GM19035 (cell line): ENCODE results near the gene NCF4.

Experiments
- ATAC-seq: cut with Tn5 transposase; IDR thresholded peaks from one replicate; pipeline ENCODE4 v1.9.1; 2021; ENCODE audit not compliant: unreplicated experiment

NCF4 gene

DNA sequence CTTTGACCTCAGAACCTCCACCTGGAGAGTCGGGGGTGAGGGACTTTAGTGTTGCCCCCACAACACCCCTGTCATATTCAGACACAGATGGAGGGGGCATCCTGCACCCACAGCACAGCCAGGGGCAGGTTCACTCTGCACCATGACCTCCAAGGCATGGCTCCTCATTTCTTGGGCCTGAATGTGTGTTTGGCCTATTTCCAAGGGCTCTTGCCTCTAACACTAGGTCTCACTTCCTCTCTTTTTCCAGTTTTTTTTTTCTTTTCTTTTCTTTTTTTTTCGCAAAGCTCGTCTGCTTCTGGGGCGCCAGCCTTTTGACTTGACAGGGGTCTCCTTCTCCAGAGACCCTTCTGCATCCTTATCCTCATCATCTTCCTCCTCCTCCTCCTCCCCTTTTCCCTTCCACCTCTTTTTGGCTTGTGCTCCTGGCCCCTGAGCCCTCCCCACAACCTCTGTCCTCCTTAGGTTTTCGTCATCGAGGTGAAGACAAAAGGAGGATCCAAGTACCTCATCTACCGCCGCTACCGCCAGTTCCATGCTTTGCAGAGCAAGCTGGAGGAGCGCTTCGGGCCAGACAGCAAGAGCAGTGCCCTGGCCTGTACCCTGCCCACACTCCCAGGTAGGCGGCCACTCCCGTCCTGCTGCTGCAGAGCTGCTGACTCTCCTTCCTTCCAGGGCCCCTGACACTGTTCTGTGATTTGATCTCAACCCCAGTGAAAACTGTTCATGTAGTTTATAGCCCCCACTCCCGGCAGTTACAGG, 3.8 kb downstream of the NCF4 start:
- ATAC-seq = no peak

DNA sequence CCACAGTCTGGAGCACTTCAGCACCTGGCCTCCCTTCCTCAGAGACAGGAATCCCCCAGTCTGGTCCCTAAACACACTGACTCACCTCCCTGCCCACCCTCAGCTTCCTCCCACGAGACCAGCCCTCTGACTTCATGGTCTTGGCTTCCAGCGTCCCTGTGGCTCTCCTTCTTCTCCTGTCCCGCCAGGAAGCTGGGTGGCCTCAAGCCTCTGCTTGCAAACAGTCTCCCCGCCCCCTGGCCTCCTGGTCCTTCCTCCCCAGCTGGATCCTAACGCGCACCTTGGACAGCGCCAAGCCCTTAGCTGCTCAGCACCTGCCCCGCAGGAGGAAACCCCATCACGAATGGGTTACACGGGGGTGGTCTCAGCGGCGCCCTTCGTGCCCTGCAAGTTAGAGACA, 4.5 kb downstream of the NCF4 start:
- ATAC-seq = no peak

DNA sequence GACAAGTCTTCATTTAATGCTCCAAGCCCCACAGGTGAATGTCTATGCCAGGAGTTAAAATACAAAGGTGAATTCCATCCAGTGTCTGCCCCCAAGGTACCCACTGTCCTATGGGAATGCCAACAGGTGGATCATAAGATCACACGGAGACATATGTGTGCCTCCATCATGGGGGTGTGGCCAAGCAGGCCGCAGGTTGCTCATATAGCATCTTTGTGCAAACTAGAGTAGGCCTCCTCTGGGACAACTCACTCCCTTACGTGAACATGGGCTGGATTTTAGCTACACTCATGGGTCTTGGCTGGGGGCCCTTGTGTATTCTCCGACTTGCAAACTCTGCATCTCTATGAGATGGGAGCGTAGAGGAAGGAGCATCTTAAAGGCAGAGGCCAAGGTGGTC, 6.9 kb downstream of the NCF4 start:
- ATAC-seq = no peak

DNA sequence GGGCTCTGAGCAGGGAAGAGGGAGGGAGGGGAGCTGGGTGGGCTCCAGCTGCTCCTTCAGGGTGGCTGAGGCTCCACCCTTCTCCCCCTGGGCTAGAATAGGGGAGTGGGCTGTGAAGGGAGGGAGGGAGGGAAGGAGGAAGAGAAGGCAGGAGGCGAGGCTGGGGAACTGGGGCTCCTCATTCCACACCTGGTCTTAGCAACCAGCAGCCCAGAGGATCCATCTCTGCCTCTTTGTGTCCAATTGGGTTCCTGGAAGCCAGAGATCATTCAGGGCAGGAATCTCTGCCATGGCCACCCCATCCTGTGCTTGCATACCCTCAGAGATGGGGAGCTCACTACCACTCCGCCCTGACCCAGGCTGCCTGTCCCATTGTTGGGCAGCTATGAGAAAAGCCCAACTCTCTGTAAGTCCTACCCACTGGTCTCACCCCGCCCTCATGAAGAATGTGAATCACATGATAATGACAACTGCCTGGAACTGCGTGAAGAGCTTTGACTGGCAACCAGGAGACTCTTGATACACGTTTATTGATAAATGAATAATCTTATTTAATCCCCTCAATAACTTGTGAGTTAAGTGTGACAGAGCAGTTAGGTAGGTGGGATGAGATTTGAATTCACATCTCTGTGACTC, 7.9 kb downstream of the NCF4 start:
- no peak for ATAC-seq

DNA sequence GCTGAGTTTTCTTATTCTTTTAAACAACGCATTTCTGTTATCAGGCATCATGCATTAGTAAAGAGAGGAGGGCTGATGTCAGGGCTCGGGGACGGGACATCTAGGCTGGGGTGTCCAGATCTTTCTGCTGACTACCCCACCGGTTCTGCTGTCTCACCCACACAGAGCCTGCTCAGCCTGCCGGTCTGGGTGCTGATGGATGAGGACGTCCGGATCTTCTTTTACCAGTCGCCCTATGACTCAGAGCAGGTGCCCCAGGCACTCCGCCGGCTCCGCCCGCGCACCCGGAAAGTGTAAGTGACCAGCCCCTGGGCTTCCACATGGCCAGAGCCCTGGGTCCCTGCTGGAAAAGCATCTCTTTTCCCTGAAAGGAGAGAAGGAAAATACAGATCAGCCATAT, 9.4 kb downstream of the NCF4 start:
- ATAC-seq = no peak

DNA sequence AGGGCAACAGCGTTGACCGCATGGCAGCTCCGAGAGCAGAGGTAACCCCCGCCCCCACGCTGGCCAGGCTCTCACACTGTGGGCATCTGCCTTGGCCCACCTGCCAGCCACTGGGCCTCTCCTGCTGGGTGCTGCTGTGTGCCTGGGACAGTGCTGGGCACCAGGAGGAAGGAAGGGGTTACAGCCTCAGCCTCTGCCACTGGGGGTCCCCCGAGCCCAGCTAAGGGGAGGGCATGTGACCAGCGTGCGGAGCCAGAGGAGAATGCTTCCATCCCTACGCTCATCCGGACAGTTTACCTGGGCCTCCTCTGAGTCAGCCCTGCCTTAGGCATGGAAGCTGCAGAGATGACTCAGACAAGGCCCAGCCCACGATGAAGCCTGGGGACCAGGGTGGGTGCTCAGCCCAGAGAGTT, 10.9 kb downstream of the NCF4 start:
- ATAC-seq = no peak

DNA sequence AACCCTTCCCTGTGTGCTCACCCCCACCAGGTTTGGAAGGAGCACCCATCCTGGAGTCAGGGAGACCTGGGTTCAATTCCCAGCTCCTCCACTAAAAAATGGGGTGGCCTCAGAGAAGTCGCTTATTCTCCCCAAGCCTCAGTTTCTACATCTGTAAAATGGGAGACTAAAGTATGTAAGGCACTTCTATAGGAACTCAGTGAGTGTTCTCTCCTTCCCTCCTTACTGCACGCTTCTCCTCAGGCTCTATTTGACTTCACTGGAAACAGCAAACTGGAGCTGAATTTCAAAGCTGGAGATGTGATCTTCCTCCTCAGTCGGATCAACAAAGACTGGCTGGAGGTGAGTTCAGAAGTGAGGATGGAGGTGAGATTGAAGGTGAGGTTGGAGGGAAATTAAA, 11.3 kb downstream of the NCF4 start:
- ATAC-seq = no peak

DNA sequence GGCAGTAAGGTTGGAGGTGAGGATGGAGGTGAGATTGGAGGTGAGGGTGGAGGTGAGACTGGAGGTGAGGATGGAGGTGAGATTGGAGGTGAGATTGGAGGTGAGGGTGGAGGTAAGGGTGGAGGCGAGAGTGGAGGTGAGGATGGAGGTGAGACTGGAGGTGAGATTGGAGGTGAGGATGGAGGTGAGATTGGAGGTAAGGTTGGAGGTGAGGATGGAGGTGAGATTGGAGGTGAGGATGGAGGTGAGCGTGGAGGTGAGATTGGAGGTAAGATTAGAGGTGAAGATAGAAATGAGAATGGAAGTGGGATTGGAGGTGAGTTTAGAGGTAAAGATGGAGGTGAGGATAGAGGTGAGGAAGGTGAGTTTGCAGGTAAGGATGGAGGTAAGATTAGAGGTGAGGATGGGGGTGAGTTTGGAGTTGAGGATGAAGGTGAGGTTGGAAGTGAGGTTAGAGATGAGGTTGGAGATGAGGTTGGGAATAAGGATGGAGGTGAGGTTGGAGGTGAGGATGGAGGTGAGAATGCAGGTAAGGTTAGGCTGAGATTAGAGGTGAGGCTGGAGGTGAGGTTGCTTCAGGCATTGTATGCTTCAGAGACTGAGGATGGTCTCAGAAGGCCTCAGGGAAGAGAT, 12.2 kb downstream of the NCF4 start:
- ATAC-seq = no peak

DNA sequence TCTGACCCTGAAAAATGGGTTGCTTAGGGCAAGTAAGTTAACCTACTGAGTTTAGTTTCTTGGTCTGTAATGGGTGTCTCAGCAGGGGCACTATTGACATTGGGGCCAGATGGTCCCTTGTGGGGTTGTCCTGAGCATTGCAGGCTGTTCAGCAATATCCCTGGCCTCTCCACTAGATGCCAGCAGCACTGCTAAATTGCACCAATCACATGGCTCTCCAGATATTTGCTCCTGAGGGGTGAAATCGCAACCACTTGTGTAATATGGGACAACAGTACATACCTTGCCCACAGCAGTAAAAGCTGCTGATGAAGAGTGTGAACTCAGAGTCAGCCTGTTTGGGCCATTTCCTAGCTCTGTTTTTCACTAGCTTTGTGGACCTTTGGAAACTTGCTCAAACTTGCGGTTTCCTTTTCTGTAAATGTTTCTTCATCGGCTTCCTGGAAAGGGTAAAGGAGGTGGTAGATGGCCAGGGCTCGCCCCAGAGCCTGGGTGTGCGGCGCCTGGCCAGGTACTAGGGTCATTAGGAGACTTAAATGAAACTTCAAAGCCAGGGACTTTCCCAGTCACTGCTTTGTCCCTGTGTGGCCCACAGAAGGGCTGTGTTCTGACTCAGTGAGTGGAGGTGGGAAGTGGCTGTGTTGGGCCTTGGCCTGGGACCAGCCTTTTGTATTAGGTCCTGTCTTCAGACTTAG, 13.0 kb downstream of the NCF4 start:
- peak; percentile 83 for ATAC-seq

DNA sequence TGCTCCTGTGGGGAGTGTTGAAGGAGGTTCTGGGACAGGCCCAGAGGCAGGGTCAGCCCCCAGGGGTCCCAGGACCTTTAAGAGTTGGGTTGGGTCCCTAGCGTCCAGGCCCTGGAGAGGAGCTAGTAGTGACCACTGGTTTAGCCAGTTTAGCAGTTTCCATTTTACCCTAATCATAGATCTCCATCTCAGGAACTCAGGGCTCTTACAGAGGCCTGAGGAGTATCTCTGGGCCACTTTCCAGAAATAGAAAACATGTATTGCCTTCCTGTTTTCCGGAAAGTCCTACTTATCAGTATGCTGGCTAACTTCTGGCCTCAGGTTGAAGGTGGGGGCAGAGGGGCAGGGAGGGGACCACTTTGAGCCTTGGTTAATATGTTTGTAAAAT, 13.5 kb downstream of the NCF4 start:
- ATAC-seq = no peak

DNA sequence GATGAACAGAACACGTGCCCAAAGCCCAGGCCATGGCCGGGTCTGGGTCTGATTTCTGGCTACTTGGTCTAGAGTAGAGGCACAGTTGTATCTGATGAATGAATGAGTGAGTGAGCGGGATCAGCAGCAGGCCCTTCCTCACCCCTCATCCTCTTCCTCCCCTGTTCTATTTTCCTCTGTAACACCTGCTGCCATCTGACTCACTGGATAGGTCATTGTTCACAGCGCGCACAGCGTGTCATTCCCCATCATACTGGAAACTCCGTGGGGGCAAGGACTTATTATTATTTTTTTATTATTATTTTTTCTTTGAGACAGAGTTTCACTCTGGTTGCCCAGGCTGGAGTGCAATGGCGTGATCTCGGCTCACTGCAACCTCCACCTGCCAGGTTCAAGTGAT, 13.9 kb downstream of the NCF4 start:
- no peak for ATAC-seq

DNA sequence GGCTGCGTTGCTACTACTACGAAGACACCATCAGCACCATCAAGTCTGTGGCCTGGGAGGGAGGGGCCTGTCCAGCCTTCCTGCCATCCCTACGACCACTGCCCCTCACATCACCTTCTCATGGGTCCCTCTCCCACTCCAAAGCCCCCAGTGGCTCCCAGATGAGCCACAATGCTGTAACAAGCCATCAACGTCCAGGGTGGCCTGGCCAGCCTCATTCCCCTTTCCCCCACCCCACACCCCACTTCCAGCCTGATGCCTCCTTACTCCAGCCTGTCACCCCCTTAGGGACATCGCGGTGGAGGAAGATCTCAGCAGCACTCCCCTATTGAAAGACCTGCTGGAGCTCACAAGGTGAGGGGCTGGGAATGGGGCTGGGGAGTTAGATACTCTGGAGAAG, 14.9 kb downstream of the NCF4 start:
- ATAC-seq = no peak

DNA sequence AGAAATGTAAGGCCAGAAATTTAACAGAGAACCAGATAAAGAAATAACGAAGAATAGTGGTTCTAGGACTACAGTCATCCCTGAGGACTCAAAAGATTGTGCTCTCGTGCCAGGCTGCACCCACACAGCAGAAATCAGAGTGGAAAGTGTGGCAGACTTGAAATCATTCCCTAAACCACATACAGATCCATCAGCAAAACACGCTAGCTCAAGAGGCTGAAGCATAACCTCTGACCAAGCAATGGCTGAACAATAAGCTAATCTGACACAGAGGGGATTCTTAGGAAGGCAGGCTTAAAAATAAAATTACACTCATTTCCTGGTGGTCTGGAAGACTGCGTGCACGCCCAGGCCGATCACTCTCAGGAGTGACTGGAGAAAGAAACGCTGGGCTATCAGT, 19.0 kb downstream of the NCF4 start:
- ATAC-seq = no peak

DNA sequence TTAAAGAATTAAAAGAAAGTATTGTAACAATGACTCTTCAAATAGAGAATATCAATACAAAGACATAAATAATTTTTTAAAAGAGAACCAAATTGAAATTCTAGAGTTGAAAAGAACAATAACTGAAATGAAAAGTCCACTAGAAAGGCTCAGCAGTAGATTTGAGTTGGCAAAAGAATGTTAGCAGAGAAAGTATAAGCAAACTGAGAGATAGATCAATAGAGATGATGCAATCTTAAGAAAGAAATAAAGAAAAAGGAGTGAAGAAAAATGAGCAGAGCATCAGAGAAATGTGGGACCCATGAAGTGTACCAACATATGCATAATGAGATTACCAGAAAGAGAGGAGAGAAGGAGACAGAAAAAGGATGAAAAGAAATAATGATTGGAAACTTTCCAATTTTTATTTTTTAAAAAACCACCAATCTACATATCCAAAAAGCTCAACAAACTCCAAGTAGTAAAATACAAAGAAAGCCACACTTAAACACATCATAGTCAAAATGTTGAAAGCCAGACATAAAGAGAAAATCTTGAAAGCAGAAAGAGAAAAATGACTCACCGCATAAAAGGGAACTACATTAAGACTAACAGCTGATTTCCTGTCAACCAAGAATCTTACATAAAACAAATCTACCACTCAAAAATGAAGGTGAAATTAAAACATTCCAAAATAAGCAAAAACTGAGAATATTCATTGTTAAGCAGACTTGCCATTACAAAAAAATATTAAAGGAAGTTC, 20.9 kb downstream of the NCF4 start:
- ATAC-seq = no peak

DNA sequence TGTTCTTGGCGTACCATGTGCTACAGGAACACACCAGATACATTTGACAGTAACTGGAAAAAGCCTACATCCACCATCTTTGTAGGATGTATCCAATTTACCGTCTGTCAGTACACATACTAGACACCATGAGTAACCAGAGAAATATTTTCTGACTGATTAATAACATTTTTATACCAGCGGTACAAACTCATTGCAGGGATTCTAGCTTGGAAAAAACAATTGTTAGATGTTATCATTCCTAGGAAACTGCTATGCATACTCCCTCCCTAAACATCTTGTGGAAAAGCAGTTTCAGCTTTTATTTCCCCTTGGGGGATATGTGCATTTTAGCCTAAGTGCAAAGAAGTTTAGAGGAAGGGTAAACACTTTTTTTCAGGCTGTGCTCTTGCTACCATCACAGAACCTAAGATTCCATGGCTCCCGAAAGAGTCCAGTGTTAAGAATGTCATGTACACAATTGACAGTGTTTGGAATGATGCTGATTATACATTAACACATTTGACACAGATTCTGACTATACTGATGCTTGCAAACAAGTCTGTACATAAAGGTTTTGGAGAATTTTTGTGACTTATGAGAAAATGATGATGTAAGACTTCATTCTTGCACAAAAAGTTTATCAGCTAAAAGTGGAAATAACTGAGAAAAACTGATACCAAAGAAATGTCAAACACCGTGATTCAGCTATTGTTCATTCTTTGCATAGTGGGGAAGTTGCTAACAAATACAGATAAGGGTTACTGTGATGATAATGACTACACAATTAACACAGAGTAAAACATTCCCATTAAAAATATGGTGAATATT, 23.7 kb downstream of the NCF4 start:
- ATAC-seq = no peak

DNA sequence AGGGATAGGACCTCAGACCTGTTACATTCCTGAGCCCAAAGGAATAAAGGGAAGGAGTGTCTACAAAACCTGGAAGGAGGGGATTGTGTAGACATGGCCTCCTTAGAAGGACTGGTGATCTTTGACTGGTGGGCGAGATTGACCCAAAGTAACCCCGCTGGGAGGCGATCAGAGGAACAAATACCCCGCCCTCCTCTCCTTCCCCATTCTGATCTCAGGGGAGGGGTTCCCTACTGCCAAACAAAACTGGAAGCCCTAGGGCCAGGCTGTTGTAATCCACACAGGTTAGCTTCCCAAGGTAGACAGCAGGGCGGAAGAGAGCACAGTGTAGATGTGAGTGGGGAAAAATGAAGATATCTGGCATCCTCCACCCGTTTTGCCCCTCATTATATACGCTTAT, 24.7 kb downstream of the NCF4 start:
- no peak for ATAC-seq

DNA sequence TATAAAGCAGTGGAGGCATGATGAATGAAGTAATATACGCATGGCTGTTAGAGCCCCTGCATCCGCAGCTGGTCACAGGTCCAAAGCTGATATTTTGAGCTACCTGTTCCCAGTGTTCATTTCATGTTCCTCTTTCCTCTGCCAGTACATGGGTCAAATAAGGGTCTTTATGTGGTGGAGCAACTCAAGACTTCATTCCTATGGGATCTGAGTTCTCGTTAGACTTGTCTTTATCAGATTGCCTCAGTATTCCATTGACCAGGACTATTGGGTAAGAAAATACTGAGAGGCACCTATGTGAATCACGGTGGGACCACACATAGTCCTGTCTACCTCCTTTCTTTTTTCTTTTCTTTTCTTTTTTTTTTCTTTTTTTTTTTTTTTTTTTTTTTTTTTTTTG, 25.2 kb downstream of the NCF4 start:
- no peak for ATAC-seq

DNA sequence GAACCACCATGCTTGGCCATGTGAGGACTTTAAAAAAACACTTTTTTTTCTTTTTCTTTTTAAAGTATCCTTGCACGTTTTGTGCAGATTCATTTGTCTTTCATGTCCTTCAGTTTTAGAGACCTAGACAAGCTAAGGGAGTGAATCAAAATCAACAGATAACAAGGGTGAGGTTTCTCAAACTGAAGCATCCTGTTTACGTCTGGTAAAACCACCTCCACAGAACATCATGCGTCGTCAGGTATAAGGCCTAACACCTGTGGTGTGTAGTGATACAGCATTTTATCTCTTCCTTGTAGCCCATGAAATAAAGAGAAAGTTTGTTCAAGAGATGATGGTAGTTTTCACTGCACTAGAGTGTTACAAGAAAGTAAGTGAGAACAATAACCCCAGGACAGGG, 26.4 kb downstream of the NCF4 start:
- no peak for ATAC-seq

DNA sequence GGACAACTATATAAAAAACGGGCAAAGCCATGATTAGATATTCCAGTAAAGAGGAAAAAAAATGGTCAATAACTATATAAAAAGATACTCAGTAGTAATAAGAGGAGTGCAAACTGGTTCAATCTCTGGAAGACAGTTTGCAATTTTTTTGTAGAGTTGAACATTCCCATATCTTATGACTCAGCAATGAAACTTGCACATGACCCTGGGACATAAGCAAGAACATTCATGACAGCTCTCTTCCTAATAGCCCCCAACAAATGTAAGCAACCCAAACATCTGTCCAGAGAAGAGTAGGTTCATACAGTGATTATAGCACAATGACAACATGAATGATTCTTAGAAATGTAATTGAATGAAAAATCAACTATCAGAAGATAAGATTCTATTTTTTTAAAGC, 30.8 kb downstream of the NCF4 start:
- no peak for ATAC-seq

DNA sequence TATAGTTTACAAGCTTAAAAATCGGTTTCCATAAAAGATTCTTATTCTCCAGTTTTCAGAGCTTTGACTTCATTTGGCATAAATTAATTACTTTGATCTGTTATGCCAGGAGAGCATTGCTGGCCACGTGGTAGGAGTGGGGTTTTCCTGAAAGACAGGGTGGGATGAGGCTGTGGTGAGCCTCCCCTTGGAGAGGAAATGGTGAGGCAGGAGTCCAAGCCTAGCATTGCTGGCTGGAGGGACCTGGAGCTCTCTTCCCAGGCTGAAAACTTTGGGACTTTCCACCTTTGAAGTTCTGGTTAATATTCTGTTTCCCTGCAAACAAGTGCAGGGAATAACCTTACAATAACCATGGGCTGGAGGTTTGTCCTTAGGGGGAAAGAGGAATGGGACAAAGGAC, 31.5 kb downstream of the NCF4 start:
- no peak for ATAC-seq
